Measurements from ENCODE around the gene PSMB7. TPM values are rescaled to one million over a fixed set of nuclear protein-coding genes. Genes with fewer than 3 reads are reported as not detected.

The PSMB7 gene
- total and polyA plus RNA-seq, 2 of the 4 experiments (the other 2 are of a cell fraction): 340 to 430 TPM

DNA sequence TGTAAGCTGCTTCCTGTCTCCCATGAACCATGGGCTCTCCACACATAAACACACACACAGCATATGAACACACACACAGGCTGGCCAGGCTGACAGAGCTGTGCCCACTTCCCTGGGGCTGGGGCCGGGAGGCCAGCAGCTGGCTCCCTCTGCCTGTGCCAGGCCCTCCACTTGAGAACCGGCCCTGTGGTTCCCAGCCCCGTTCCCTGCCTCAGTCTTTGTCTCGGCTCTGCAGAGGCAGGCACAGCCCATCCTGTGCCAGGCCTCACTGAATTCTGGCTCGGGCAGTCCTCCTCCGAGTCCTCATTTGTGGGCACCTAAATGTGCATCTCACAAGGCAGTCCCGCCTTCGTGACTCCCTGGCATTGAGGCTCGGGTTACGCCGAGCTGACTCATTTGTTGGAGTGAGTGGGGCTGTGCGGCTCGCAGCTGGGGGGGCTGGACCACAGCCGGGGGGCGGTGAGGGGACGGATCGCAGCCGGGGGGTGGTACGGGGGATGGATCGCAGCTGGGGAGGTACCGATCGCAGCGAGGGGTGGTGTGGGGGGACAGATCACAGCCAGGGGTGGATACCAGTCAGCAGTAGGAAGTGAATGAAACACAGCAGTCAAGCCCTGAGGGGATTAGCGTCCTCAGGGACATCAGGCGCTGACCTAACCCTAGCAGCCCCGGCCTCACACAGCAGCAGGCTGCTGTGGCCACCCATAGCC lies 72.3 kb downstream of the PSMB7 start:
- Histone ChIP-seq H3K27ac (ENCODE audit: insufficient read depth, low read length) (peak overlapping the region; percentile 91), H2AK9ac (replicated peaks; ENCODE audit: low read depth, low read length, poor library complexity) (peak overlapping the region; percentile 93), H4K8ac (ENCODE audit: low read depth in 2 of 2, low read length in 2 of 2) (peak overlapping the region; percentile 61 to 84), H3K36me3 (ENCODE audit: control insufficient read depth, insufficient read depth, low read length) (peaks cover 78% of the 10 kb centered on the region), H3K23ac (ENCODE audit: low read depth, low read length) (peak overlapping the region; percentile 83), H3K4me2 (ENCODE audit: low read depth, low read length) (peak overlapping the region; percentile 17), H2AFZ (replicated peaks; ENCODE audit: low read length, poor library complexity) (peak overlapping the region; percentile 75), H3K18ac (ENCODE audit: low read depth, low read length) (peak overlapping the region; percentile 49), H3K79me1 (ENCODE audit: low read depth in 1 of 2, low read length in 2 of 2) (peaks cover 25 to 82% of the 10 kb centered on the region in 2 experiments; a peak in 3 of 4 replicates), H2BK120ac (ENCODE audit: low read depth, low read length) (peak overlapping the region; percentile 86), H3K56ac (ENCODE audit: extremely low read depth, insufficient read depth, low read length) (peak overlapping the region; percentile 83), H2BK15ac (ENCODE audit: low read depth, low read length) (peak overlapping the region; percentile 17; the same call in 2 of the 3 replicates), H4K91ac (ENCODE audit: insufficient read depth, low read depth, low read length) (peak overlapping the region; percentile 95), H3K4me3 (ENCODE audit: insufficient read depth, low read depth, low read length) (no peak overlapping the region), H2AK5ac (ENCODE audit: low read depth, low read length) (peak overlapping the region; percentile 93), H3K9me1 (ENCODE audit: insufficient read depth, low read length) (0 out of 2 replicates have a peak, but pooled peaks cover 4% of the 10 kb centered on the region), H3K4me1 (ENCODE audit: control insufficient read depth, insufficient read depth, low read length) (peaks cover 20% of the 10 kb centered on the region), H3K4ac (ENCODE audit: low read depth, low read length) (peak overlapping the region; percentile 97), H4K20me1 (ENCODE audit: insufficient read depth, low read length) (peaks cover 11% of the 10 kb centered on the region), H2BK5ac (ENCODE audit: low read depth, low read length, poor library complexity, severe bottlenecking) (peak overlapping the region; percentile 93), H3K9me3 (ENCODE audit: control insufficient read depth, insufficient read depth, low read length) (no peaks in the 10 kb centered on the region), H3K14ac (replicated peaks; ENCODE audit: low read depth, low read length) (peak overlapping the region; percentile 87), H3K9ac (ENCODE audit: low read depth, low read length) (peak overlapping the region; percentile 50), H3K27me3 (ENCODE audit: control insufficient read depth, insufficient read depth, low read length) (no peaks in the 10 kb centered on the region), H2BK20ac (ENCODE audit: low read depth, low read length) (peak overlapping the region; percentile 52), H4K5ac (ENCODE audit: low read depth, low read length) (peak overlapping the region; percentile 50)
- in situ Hi-C loops (cut with MboI; ENCODE audit: low sequenced_read_pairs) (no loop called here), dilution Hi-C loops (cut with HindIII; ENCODE audit: low sequenced_read_pairs, unreplicated experiment) (no loop called here), intact Hi-C loops (cut with micrococcal nuclease) (loop anchor here (2.0 kb wide), 2 partner anchors 84 to 216 kb away; no protein-coding TSS in a partner anchor)
- DNase-seq: peak; percentile 94
- BruUV-seq (replicated peaks): no TSS peak
- ATAC-seq (ENCODE audit: low read depth): peak; percentile 87
- POLR2A ChIA-PET (ENCODE audit: unreplicated experiment): no interaction called here
- CTCF ChIA-PET: no interaction called here
- WGBS, 2 experiments (ENCODE audit: extremely low coverage in 2 of 2, insufficient read length in 1 of 2): 0% methylated on average over 8 of the region's 26 CpGs; no CpG with 5 or more reads in 1 of the 2 experiments
- TF ChIP-seq RFX5 (IDR thresholded peaks at IDR 0.05; ENCODE audit: low read depth, low read length) (no peak), RCOR1 (IDR thresholded peaks at IDR 0.05; ENCODE audit: insufficient replicate concordance, low read length) (peak; percentile 40), FOS (IDR thresholded peaks at IDR 0.05; ENCODE audit: low read depth, low read length) (peak; percentile 84; the same call in 1 of the 2 replicates), MXI1 (IDR thresholded peaks at IDR 0.05; ENCODE audit: borderline replicate concordance, low read depth, low read length) (0 out of 2 replicates have a peak, but pooled peaks have one; percentile 23), CHD1 (IDR thresholded peaks at IDR 0.05; ENCODE audit: low read depth, low read length) (no peak), CEBPB (IDR thresholded peaks at IDR 0.05; ENCODE audit: low read depth, low read length) (no peak), RAD21 (IDR thresholded peaks at IDR 0.05; ENCODE audit: low read length) (peak; percentile 18; the same call in 1 of the 2 replicates), MAFK (IDR thresholded peaks at IDR 0.05; ENCODE audit: low read depth, low read length) (no peak), POLR2A (IDR thresholded peaks at IDR 0.05; ENCODE audit: low read depth, low read length) (peak; percentile 37; the same call in 1 of the 2 replicates), SMC3 (IDR thresholded peaks at IDR 0.05; ENCODE audit: low read depth, low read length) (peak; percentile 5; the same call in 1 of the 2 replicates), MAZ (IDR thresholded peaks at IDR 0.05; ENCODE audit: borderline replicate concordance, low read depth, low read length) (peak; percentile 94; the same call in 1 of the 2 replicates), NFE2L2 (IDR thresholded peaks at IDR 0.05; ENCODE audit: low read depth, low read length) (no peak), BHLHE40 (IDR thresholded peaks at IDR 0.05; ENCODE audit: low read depth, low read length) (no peak)
- TF ChIP-seq, protein P1, sequence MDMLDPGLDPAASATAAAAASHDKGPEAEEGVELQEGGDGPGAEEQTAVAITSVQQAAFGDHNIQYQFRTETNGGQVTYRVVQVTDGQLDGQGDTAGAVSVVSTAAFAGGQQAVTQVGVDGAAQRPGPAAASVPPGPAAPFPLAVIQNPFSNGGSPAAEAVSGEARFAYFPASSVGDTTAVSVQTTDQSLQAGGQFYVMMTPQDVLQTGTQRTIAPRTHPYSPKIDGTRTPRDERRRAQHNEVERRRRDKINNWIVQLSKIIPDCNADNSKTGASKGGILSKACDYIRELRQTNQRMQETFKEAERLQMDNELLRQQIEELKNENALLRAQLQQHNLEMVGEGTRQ (IDR thresholded peaks at IDR 0.05; ENCODE audit: low read depth, low read length): no peak
- TF ChIP-seq, protein P2, sequence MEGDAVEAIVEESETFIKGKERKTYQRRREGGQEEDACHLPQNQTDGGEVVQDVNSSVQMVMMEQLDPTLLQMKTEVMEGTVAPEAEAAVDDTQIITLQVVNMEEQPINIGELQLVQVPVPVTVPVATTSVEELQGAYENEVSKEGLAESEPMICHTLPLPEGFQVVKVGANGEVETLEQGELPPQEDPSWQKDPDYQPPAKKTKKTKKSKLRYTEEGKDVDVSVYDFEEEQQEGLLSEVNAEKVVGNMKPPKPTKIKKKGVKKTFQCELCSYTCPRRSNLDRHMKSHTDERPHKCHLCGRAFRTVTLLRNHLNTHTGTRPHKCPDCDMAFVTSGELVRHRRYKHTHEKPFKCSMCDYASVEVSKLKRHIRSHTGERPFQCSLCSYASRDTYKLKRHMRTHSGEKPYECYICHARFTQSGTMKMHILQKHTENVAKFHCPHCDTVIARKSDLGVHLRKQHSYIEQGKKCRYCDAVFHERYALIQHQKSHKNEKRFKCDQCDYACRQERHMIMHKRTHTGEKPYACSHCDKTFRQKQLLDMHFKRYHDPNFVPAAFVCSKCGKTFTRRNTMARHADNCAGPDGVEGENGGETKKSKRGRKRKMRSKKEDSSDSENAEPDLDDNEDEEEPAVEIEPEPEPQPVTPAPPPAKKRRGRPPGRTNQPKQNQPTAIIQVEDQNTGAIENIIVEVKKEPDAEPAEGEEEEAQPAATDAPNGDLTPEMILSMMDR (conservative IDR thresholded peaks at IDR 0.05; ENCODE audit: low read depth, low read length): no peak
